Natural killer cell (primary cell): ENCODE results near the gene DMPK. TPM values are rescaled to one million over a fixed set of nuclear protein-coding genes. Genes with fewer than 3 reads are reported as not detected.

Experiments used
- ATAC-seq, 3 donors: fragments of 150-1000 bp in 2 of 3; fragments of 200-7000 bp in 1 of 3; cut with Tn5 transposase; 1 replicate in 1 of 3; 2 replicates in 2 of 3; pipeline ENCODE4 v1.10.0; 2021; ENCODE audit warnings: mild to moderate bottlenecking in 2 of 3, moderate library complexity in 2 of 3
- DNase-seq, 2 donors: peaks; one replicate each; pipeline versions ENCODE4 v3.0.0 to v3.0.0-alpha.2; 2013 to 2021; ENCODE audit warnings: mixed read lengths in 1 of 2
- H3K27ac ChIP-seq: one replicate; pipeline ENCODE4 v1.5.1; 2013; ENCODE audit warnings: mild to moderate bottlenecking, low read length
- H3K27me3 ChIP-seq: one replicate; pipeline ENCODE4 v1.6.1; 2013; ENCODE audit warnings: low read length; ENCODE audit not compliant: control insufficient read depth, insufficient read depth
- H3K36me3 ChIP-seq: one replicate; pipeline ENCODE4 v1.6.1; 2013; ENCODE audit warnings: low read length; ENCODE audit not compliant: control insufficient read depth, insufficient read depth
- H3K4me1 ChIP-seq: one replicate; pipeline ENCODE4 v1.6.1; 2013; ENCODE audit warnings: low read length; ENCODE audit not compliant: control insufficient read depth, insufficient read depth
- H3K4me3 ChIP-seq: one replicate; pipeline ENCODE4 v1.5.1; 2013; ENCODE audit warnings: low read length
- H3K9me3 ChIP-seq: one replicate; pipeline ENCODE4 v1.6.1; 2013; ENCODE audit warnings: low read length; ENCODE audit not compliant: control insufficient read depth, insufficient read depth
- H3K27ac Mint-ChIP-seq, 2 donors: one replicate each; pipeline ENCODE4 v1.8.0; 2022; ENCODE audit warnings: mild to moderate bottlenecking in 2 of 2, mixed read lengths in 2 of 2, moderate library complexity in 1 of 2
- H3K27me3 Mint-ChIP-seq, 2 donors: one replicate each; pipeline ENCODE4 v1.8.0; 2022; ENCODE audit warnings: low read depth in 2 of 2, mixed read lengths in 2 of 2
- H3K36me3 Mint-ChIP-seq: one replicate; pipeline ENCODE4 v1.8.0; 2022; ENCODE audit warnings: mixed read lengths
- H3K4me1 Mint-ChIP-seq, 2 donors: one replicate each; pipeline ENCODE4 v1.8.0; 2022; ENCODE audit warnings: mixed read lengths in 2 of 2
- H3K4me3 Mint-ChIP-seq: one replicate; pipeline ENCODE4 v1.8.0; 2022; ENCODE audit warnings: mild to moderate bottlenecking, moderate library complexity, mixed read lengths
- H3K9me3 Mint-ChIP-seq, 2 donors: one replicate each; pipeline ENCODE4 v1.8.0; 2022; ENCODE audit warnings: mixed read lengths in 2 of 2
- WGBS: methylation state at CpG from one replicate; pipeline ENCODE4 v1.1.7; 2013; ENCODE audit warnings: missing lambda C conversion rate; ENCODE audit not compliant: insufficient coverage; 5-methylcytosine and 5-hydroxymethylcytosine counted together
- intact Hi-C: fragments of 100-400 bp; cut with micrococcal nuclease; formaldehyde crosslinking; loops from one replicate; pipeline ENCODE4 v1.14.2; 2022
- total RNA-seq, 4 donors: library from RNA; stranded (reverse); fragments of 120-200 nt in 1 of 4; gene quantifications; one replicate each; pipeline versions ENCODE4 v1.2.3 to v1.2.4, GENCODE V29; 2013 to 2022
- TF ChIP-seq, protein P1 (sequence below): fragments of 200-600 bp; IDR thresholded peaks from one replicate; pipeline ENCODE4 v1.8.0; 2022; ENCODE audit warnings: antibody characterized with exemption

DMPK gene
- total RNA-seq, 3 donors from 2014 or later (not counting 1 experiment from before 2014, with no cell fraction given), result 48.1 to 67.5 (median 49.8) TPM

DNA sequence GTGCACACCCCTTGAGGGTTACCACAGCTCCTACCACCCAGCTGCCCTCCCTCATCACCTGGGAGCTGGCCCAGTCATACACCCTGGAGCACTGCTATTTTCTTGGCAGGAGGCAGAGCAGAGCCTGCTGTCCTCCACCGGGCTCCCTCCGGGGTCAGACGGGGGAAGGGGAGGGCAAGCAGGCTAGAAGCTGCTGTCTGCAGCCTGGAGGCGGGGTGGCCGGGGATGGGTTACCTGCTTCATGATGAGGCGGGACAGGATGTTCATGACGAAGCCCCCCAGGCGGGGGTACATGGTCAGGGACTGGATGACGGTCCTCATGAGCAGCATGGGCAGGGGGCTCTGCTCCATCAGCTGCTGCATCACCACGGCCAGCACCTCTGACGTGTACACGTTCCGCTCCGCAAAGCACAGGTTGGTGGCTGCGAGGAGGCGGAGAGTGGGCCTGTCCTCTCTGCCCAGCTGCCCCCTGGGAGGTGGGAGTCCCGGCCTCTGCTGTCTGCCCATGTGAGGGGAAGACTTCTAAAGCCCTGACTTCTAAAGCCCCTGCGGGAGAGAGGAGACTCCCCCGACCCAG lies 35.5 kb upstream of the DMPK start:
- 89% methylated on average over 19 of the region's 19 CpGs for WGBS
- H3K27ac ChIP-seq, result no peak overlapping the region
- H3K9me3 ChIP-seq, result no peaks in the 10 kb centered on the region
- TF ChIP-seq, protein P1, sequence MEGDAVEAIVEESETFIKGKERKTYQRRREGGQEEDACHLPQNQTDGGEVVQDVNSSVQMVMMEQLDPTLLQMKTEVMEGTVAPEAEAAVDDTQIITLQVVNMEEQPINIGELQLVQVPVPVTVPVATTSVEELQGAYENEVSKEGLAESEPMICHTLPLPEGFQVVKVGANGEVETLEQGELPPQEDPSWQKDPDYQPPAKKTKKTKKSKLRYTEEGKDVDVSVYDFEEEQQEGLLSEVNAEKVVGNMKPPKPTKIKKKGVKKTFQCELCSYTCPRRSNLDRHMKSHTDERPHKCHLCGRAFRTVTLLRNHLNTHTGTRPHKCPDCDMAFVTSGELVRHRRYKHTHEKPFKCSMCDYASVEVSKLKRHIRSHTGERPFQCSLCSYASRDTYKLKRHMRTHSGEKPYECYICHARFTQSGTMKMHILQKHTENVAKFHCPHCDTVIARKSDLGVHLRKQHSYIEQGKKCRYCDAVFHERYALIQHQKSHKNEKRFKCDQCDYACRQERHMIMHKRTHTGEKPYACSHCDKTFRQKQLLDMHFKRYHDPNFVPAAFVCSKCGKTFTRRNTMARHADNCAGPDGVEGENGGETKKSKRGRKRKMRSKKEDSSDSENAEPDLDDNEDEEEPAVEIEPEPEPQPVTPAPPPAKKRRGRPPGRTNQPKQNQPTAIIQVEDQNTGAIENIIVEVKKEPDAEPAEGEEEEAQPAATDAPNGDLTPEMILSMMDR, result no peak
- Mint-ChIP-seq H3K27ac (no peak overlapping the region), H3K9me3 (no peaks in the 10 kb centered on the region), H3K4me3 (no peak overlapping the region), H3K27me3 (peaks cover 0 to 7% of the 10 kb centered on the region in 2 donors), H3K4me1 (peaks cover 0 to 10% of the 10 kb centered on the region in 2 donors), H3K36me3 (no peaks in the 10 kb centered on the region)
- H3K4me1 ChIP-seq, result peaks cover 27% of the 10 kb centered on the region
- ATAC-seq (no peak), DNase-seq (no peak)
- intact Hi-C loops, result loop anchor here (1.0 to 5.0 kb wide), 2 partner anchors 65 to 199 kb away; no protein-coding TSS in a partner anchor
- H3K27me3 ChIP-seq, result peaks cover 6% of the 10 kb centered on the region
- peaks cover 16% of the 10 kb centered on the region for H3K36me3 ChIP-seq
- no peak overlapping the region for H3K4me3 ChIP-seq

GRCh38 chr19:45817010-45817724 lies 34.9 kb upstream of the DMPK start:
- H3K27me3 ChIP-seq, result peaks cover 6% of the 10 kb centered on the region
- Mint-ChIP-seq H3K27ac (peak overlapping the region in 1 of 2 donors; percentile 29), H3K9me3 (no peaks in the 10 kb centered on the region), H3K4me1 (peaks cover 0 to 10% of the 10 kb centered on the region in 2 donors), H3K27me3 (peaks cover 0 to 7% of the 10 kb centered on the region in 2 donors), H3K36me3 (no peaks in the 10 kb centered on the region), H3K4me3 (peak overlapping the region; percentile 59)
- no peak overlapping the region for H3K4me3 ChIP-seq
- peak; percentile 99 to 100 (median 100) for ATAC-seq
- peaks cover 10% of the 10 kb centered on the region for H3K36me3 ChIP-seq
- peaks cover 27% of the 10 kb centered on the region for H3K4me1 ChIP-seq
- no peaks in the 10 kb centered on the region for H3K9me3 ChIP-seq
- TF ChIP-seq, protein P1, result peak; percentile 100
- DNase-seq, result peak; percentile 93 to 98
- no peak overlapping the region for H3K27ac ChIP-seq
- intact Hi-C loops, result loop anchor here (1.0 to 5.0 kb wide), 2 partner anchors 66 to 200 kb away; no protein-coding TSS in a partner anchor
- 14% methylated on average over 22 of the region's 24 CpGs for WGBS

- Histone ChIP-seq H3K27me3 (peaks cover 6% of the 10 kb centered on the region), H3K9me3 (no peaks in the 10 kb centered on the region), H3K27ac (no peak overlapping the region), H3K36me3 (peaks cover 6% of the 10 kb centered on the region), H3K4me1 (peaks cover 27% of the 10 kb centered on the region), H3K4me3 (no peak overlapping the region)
- Mint-ChIP-seq H3K27me3 (peaks cover 0 to 7% of the 10 kb centered on the region in 2 donors), H3K36me3 (no peaks in the 10 kb centered on the region), H3K4me3 (peak overlapping the region; percentile 80), H3K27ac (no peak overlapping the region), H3K9me3 (no peaks in the 10 kb centered on the region), H3K4me1 (peaks cover 0 to 10% of the 10 kb centered on the region in 2 donors)
- intact Hi-C loops, result loop anchor here (1.0 to 5.0 kb wide), 2 partner anchors 67 to 201 kb away; no protein-coding TSS in a partner anchor
- ATAC-seq (no peak), DNase-seq (no peak)
- TF ChIP-seq, protein P1, result no peak
- 82% methylated on average over 16 of the region's 18 CpGs for WGBS
These were observed 34.1 kb upstream of the DMPK start for GRCh38 chr19:45816236-45817009.
